K562 (cell line): Measurements from ENCODE around the gene PPP1R15A. TPM values are rescaled to one million over a fixed set of nuclear protein-coding genes. Genes with fewer than 3 reads are reported as not detected.

Source experiments
- CREB3L1 ChIP-seq: fragments of 450-650 bp; IDR thresholded peaks from 2 replicates; pipeline ENCODE4 v1.6.1; 2014; ENCODE audit warnings: low read depth, mild to moderate bottlenecking, moderate library complexity, borderline replicate concordance
- ETV1 ChIP-seq: fragments of 450-650 bp; conservative IDR thresholded peaks from 2 replicates; pipeline ENCODE4 v1.6.1; 2016; ENCODE audit warnings: missing genetic modification characterization, control low read depth, low read depth, missing compliant biosample characterization
- KDM2B ChIP-seq: fragments of 250-450 bp; sonication (Bioruptor Pico); IDR thresholded peaks from 2 replicates; pipeline ENCODE4 v1.8.0; 2021; ENCODE audit warnings: mild to moderate bottlenecking, moderate library complexity
- NFIX ChIP-seq: fragments of 250-450 bp; sonication (Bioruptor Pico); IDR thresholded peaks from 2 replicates; pipeline ENCODE4 v1.4.0; 2020; ENCODE audit warnings: low read depth, mild to moderate bottlenecking, moderate library complexity
- NR1H2 ChIP-seq: sonication (generic); formaldehyde crosslinking; IDR thresholded peaks from 2 replicates; pipeline ENCODE4 v1.4.0; 2020; ENCODE audit warnings: mild to moderate bottlenecking, missing genetic modification reagents
- PHTF2 ChIP-seq: fragments of 250-450 bp; sonication (Bioruptor Pico); IDR thresholded peaks from 2 replicates; pipeline ENCODE4 v1.5.0; 2021; ENCODE audit warnings: mild to moderate bottlenecking
- POLR2H ChIP-seq: IDR thresholded peaks from 2 replicates; pipeline ENCODE4 v1.6.1; 2016; ENCODE audit warnings: missing genetic modification characterization, low read depth, mild to moderate bottlenecking, control low read depth, missing compliant biosample characterization, moderate library complexity
- SMAD4 ChIP-seq: fragments of 250-450 bp; sonication (Bioruptor Pico); conservative IDR thresholded peaks from 2 replicates; pipeline ENCODE4 v1.8.0; 2021; ENCODE audit warnings: inconsistent platforms, mild to moderate bottlenecking, moderate library complexity
- TEAD2 ChIP-seq: fragments of 450-650 bp; IDR thresholded peaks from 2 replicates; pipeline ENCODE4 v1.6.1; 2016; ENCODE audit warnings: missing genetic modification characterization, control low read depth, missing compliant biosample characterization
- ZBTB12 ChIP-seq: fragments of 250-450 bp; sonication (Bioruptor Pico); IDR thresholded peaks from 2 replicates; pipeline ENCODE4 v1.4.0; 2020
- ZNF589 ChIP-seq: fragments of 200-800 bp; sonication (Bioruptor generic); IDR thresholded peaks from 2 replicates; pipeline ENCODE4 v1.6.1; 2016; ENCODE audit warnings: low read depth, missing genetic modification characterization, missing compliant biosample characterization
- polyA plus RNA-seq, 8 experiments: library from polyadenylated mRNA; depleted of rRNA in 4 of 8; stranded (reverse) in 5 of 8; unstranded in 3 of 8; fragments of >200 nt; fragmentation: Nextera tagmentation in 2 of 8; fragmentation: Illumina TruSeq in 1 of 8; extraction: Ambion mirVana in 2 of 8; extraction: Trizol in 1 of 8; gene quantifications; 2 replicates each; pipeline versions ENCODE4 v1.2.1 to v1.2.3, GENCODE V29; 2011 to 2014; ENCODE audit warnings: inconsistent platforms in 1 of 8, missing spikeins in 1 of 8
- total RNA-seq, 7 experiments: library from RNA; depleted of rRNA in 6 of 7; stranded (reverse); fragments of >200 nt in 6 of 7; fragmentation: Illumina TruSeq in 2 of 7; extraction: Trizol in 2 of 7; gene quantifications; 2 replicates each; pipeline versions ENCODE4 v1.2.1 to v1.2.3, GENCODE V29; 2011 to 2021; ENCODE audit warnings: low replicate concordance in 1 of 7
- TF ChIP-seq, protein P1 (sequence below), 2 experiments: fragments of 150-350 bp in 1 of 2; IDR thresholded peaks; 2 replicates each; pipeline ENCODE4 v1.6.1; 2012 to 2016; ENCODE audit warnings: low read depth in 2 of 2, low read length in 2 of 2, mild to moderate bottlenecking in 1 of 2, moderate library complexity in 1 of 2
- TF ChIP-seq, protein P2 (sequence below): fragments of 450-650 bp; conservative IDR thresholded peaks from 2 replicates; pipeline ENCODE4 v1.6.1; 2016; ENCODE audit warnings: missing genetic modification characterization, low read depth, mild to moderate bottlenecking, missing compliant biosample characterization, moderate library complexity
- TF ChIP-seq, protein P3 (sequence below): fragments of 450-650 bp; IDR thresholded peaks from 2 replicates; pipeline ENCODE4 v1.6.1; 2016; ENCODE audit warnings: missing biosample characterization, missing genetic modification characterization
- TF ChIP-seq, protein P4 (sequence below): fragments of 250-450 bp; sonication (Bioruptor Pico); IDR thresholded peaks from 2 replicates; pipeline ENCODE4 v1.8.0; 2021; ENCODE audit warnings: borderline replicate concordance, mild to moderate bottlenecking, moderate library complexity; ENCODE audit not compliant: poor library complexity, severe bottlenecking

PPP1R15A gene
- total and polyA plus RNA-seq, 9 of the 15 experiments (the other 6 are each of a cell fraction or from before 2014, with no cell fraction given), result 0.42 to 73.7 (median 44.0) TPM

DNA sequence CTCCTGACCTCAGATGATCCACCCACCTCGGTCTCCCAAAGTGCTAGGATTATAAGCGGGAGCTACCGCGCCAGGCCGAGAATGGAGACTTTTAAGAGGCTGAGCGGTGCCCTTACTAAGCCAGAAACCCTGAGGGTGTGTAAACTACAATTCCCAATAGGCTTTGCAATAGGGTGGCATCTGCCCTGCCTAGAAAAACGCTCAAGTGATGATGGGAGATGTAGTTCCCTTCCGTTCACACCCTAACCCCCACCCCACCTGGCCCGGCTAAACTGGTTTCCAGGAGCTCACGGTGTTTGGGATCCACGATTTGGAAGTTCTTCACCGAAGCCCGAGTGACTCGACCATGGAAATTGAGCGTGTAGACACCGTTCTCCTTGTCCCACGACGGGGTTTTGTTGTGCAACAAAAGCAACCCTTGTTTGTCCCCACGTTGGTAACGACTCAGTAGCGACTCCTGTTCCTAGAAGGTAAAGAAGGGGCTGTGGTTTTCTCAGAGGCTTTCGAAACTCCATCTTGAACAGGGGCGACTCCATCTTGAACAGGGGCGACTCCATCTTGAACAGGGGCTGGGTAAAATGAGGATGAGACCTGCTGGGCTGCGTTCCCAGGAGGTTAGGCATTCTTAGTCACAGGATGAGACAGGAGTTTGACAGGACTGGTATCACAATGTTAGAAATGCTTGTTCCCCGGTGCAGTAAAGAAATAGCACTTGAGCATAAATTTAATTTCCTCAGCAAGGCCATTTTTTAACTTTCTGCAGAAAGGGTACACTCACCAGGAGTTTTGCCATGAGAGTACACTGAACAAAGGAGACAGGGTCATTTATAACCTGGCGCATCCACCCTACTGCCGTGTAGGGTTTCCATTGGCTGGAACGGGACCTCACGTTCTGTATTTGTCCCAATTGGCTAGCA is 9.8 kb downstream of the PPP1R15A start (continued):
- TF ChIP-seq, protein P1, sequence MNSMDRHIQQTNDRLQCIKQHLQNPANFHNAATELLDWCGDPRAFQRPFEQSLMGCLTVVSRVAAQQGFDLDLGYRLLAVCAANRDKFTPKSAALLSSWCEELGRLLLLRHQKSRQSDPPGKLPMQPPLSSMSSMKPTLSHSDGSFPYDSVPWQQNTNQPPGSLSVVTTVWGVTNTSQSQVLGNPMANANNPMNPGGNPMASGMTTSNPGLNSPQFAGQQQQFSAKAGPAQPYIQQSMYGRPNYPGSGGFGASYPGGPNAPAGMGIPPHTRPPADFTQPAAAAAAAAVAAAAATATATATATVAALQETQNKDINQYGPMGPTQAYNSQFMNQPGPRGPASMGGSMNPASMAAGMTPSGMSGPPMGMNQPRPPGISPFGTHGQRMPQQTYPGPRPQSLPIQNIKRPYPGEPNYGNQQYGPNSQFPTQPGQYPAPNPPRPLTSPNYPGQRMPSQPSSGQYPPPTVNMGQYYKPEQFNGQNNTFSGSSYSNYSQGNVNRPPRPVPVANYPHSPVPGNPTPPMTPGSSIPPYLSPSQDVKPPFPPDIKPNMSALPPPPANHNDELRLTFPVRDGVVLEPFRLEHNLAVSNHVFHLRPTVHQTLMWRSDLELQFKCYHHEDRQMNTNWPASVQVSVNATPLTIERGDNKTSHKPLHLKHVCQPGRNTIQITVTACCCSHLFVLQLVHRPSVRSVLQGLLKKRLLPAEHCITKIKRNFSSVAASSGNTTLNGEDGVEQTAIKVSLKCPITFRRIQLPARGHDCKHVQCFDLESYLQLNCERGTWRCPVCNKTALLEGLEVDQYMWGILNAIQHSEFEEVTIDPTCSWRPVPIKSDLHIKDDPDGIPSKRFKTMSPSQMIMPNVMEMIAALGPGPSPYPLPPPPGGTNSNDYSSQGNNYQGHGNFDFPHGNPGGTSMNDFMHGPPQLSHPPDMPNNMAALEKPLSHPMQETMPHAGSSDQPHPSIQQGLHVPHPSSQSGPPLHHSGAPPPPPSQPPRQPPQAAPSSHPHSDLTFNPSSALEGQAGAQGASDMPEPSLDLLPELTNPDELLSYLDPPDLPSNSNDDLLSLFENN (IDR thresholded peaks at IDR 0.05; ENCODE audit: low read depth in 2 of 2, low read length in 2 of 2), result 0 out of 4 replicates have a peak, but pooled peaks of 1 of the 2 experiments have one; percentile 22
- TF ChIP-seq, protein P2, sequence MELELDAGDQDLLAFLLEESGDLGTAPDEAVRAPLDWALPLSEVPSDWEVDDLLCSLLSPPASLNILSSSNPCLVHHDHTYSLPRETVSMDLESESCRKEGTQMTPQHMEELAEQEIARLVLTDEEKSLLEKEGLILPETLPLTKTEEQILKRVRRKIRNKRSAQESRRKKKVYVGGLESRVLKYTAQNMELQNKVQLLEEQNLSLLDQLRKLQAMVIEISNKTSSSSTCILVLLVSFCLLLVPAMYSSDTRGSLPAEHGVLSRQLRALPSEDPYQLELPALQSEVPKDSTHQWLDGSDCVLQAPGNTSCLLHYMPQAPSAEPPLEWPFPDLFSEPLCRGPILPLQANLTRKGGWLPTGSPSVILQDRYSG, result peak; percentile 98
- TF ChIP-seq ZNF589 (CRISPR knock-in tag) (peak; percentile 91), CREB3L1 (peak; percentile 79; the same call in 1 of the 2 replicates), ETV1 (tag) (peak; percentile 57; the same call in 1 of the 2 replicates), NFIX (CRISPR knock-in tag) (peak; percentile 44; the same call in 1 of the 2 replicates), POLR2H (no peak), KDM2B (CRISPR knock-in tag) (no peak), PHTF2 (CRISPR knock-in tag) (peak; percentile 76; the same call in 1 of the 2 replicates), TEAD2 (tag) (peak; percentile 84), SMAD4 (CRISPR knock-in tag) (peak; percentile 95), NR1H2 (0 out of 2 replicates have a peak, but pooled peaks have one; percentile 51), ZBTB12 (CRISPR knock-in tag) (peak; percentile 76)
- TF ChIP-seq, protein P3, sequence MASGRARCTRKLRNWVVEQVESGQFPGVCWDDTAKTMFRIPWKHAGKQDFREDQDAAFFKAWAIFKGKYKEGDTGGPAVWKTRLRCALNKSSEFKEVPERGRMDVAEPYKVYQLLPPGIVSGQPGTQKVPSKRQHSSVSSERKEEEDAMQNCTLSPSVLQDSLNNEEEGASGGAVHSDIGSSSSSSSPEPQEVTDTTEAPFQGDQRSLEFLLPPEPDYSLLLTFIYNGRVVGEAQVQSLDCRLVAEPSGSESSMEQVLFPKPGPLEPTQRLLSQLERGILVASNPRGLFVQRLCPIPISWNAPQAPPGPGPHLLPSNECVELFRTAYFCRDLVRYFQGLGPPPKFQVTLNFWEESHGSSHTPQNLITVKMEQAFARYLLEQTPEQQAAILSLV (tag), result peak; percentile 94
- TF ChIP-seq, protein P4, sequence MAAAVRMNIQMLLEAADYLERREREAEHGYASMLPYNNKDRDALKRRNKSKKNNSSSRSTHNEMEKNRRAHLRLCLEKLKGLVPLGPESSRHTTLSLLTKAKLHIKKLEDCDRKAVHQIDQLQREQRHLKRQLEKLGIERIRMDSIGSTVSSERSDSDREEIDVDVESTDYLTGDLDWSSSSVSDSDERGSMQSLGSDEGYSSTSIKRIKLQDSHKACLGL (CRISPR knock-in tag), result peak; percentile 66
